Activated T-cell treated with anti-CD3 and anti-CD28 coated beads, Interleukin-2, amount 50 U/mL, for 1 hour (primary cell): Measurements from ENCODE around the gene STPG3.
A peak's percentile ranks its signal among the peaks of the same experiment; 100 is the strongest.

Experiments
- DNase-seq: peaks from one replicate; pipeline ENCODE4 v3.0.0-alpha.2; 2020

The STPG3 gene

DNA sequence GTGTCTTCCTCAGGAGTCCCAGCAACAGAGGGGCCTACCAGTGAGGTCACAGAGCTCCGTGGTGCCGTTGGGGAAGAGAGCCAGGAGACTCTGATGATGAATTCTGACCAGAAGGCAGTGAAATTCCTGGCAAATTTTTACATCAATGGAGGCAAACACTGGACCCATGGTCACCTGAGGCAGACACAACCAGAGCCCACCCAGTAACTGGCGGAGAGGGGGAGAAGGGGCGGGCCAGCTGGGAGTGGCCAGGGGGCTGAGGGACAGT lies at the start of gene STPG3:
TSS of gene STPG3 (plus strand) at position 93 of the 268 bp plus-strand sequence. CDS start at position 94, 1 bp downstream.
- DNase-seq, result no peak

DNA sequence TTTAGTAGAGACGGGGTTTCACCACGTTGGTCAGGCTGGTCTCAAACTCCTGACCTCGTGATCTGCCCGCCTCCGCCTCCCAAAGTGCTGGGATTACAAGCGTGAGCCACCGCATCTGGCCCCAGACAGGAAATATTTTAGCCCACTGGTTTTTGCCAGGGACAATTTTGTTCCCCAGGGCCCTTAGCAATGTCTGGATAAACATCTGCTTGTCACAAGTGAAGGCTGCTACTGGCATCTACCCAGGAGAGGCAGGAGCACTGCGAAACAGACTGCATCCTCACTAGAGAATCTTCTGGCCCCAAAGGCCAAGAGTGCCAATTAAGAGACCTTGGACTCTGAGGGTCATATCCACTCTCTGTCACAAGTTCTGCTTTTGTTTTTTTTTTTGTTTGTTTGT lies 48.1 kb upstream of the STPG3 start:
- no peak for DNase-seq

DNA sequence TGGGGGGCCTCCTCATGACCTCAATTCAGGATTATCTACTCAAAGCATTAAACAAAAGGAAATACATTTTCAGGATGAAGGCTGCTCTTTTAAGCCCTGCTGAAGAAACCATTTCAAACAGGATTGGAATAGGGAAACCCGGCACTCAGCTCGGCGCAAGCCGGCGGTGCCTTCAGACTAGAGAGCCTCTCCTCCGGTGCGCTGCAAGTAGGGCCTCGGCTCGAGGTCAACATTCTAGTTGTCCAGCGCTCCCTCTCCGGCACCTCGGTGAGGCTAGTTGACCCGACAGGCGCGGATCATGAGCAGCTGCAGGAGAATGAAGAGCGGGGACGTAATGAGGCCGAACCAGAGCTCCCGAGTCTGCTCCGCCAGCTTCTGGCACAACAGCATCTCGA lies 46.4 kb upstream of the STPG3 start:
- DNase-seq, result no peak

DNA sequence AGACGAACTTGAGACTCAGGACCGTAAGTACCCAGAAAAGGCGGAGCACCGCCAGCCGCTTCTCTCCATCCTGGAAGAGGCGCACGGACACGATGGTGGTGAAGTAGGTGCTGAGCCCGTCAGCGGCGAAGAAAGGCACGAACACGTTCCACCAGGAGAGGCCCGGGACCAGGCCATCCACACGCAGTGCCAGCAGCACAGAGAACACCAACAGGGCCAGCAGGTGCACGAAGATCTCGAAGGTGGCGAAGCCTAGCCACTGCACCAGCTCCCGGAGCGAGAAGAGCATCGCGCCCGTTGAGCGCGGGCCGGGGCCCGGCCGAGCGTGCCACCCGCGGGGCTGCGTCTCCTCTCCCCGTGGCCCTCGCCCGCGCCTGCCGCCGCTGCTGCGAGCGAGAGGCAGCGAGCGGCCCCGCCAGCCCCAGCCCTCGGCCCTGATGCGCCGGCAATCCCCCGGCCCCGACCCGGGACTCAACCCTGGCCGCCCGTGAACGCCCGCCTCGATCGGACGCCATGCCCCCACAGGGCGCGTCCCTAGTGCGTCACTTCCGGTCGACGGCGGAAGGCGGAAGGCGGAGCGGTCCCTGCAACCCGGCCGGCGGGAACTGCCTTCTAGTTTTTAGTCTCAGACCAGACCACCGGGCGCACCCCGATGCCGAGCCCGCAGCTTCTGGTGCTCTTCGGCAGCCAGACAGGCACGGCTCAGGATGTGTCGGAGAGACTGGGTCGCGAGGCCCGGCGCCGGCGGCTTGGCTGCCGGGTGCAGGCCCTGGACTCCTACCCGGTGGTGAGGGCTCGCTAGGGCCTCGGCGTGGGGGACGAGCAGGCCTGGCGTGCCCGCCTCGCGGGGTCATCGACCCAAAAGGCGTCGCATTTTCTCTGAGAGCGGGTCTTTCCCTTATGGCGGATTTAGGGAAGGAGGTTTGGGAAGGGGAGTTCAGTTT lies 45.7 kb upstream of the STPG3 start, which contains the start of the genes NDOR1 and TMEM203:
TSS of gene NDOR1 (plus strand) at position 575 of the 944 bp plus-strand sequence. CDS start at position 653, 78 bp downstream.
TSS of gene TMEM203 (minus strand) at position 523 of the 944 bp plus-strand sequence. CDS start at position 289, 234 bp downstream.
- peak; percentile 93 for DNase-seq

DNA sequence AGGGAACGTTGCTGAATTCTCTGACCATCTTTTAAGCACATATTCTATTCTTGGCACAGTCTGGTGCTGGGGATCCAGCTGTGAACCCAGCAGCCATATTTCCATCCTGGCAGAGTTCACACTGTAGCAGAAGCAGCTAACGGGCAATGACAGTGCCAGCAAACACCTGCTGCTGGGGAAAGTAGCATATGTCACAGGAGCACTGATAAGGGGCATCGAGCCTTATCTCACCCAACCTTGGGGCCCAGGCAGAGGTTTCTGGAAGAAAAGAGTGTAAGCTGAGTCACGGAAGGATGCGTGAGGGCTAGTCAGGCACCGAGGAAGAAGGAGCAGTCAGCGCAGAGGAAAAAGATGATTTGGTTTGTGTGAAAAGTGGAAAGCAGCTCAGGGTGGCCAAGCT lies 44.5 kb upstream of the STPG3 start:
- no peak for DNase-seq

DNA sequence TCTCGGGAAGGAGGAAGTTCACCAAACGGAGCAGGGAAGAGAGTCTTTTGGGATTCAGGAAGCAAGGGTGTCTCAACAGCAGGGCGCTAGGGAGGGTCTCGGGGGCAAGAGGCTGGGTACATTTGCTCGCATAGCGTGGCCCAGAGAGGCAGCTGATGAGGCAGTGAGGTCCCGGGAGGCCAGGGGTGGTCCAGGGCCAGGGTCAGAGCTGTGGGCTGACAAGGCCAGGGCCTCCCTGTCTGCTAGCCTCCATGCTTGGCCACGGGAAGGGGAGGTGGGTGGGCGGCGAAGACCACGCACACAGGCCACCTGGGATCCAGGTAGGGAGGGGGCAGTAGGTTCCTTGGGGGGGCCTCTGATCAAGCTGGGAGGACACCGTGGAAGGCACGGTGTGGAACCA lies 39.6 kb upstream of the STPG3 start:
- DNase-seq, result no peak

DNA sequence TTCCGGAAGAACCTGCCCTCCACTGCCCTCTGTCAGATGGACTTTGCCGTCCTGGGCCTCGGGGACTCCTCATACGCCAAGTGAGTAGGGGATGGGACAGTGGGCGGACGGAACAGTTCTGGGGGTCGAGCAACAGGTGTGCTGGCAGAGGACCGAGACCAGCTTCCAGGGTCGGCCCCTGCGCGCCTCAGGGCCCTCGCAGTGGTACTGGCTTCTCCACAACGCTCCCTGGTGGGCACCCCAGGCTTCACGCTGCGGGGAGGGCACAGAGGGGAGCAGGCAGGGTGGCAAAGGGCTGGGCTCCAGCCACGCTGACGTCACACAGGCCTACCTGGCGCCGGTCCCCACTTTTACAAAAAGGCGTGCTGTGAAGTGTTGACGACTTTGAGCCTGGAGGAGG lies 38.6 kb upstream of the STPG3 start:
- no peak for DNase-seq

DNA sequence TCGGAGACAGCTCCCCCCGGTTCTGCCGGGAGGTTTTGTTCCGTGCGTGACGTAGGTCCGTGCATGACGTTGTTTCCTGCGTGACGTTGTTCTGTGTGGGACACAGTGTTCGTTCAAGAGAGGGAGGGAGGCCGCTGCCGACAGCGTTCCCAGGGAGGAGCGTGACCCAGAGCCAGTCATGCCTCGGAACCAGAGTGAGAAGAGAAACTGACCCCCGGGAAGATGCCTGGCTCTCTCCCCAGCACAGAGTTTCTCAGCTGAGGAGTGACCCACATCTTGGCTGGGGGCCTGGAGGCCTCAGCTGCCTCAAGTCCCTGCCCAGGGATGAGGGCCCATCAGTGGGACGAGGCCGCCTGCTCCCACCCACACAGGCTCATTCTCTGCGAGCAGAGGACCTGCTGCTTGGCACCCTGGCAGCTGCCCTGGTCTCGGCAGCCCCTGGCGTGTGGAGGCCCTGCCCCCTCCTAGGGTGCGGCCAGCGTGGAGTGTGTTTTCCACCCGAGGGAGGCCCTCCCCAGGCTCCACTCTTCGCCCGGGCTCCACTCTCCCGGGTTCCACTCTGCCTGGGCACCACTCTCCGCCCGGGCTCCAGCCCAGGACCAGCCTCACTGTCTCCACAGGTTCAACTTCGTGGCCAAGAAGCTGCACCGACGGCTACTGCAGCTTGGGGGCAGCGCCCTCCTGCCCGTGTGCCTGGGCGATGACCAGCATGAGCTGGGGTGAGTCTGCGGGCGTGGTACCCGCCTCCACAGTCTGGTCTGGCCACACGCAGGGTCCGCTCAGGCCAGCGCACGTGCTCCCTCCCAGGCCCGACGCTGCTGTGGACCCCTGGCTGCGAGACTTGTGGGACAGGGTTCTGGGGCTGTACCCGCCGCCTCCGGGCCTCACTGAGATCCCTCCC lies 37.7 kb upstream of the STPG3 start:
- no peak for DNase-seq

DNA sequence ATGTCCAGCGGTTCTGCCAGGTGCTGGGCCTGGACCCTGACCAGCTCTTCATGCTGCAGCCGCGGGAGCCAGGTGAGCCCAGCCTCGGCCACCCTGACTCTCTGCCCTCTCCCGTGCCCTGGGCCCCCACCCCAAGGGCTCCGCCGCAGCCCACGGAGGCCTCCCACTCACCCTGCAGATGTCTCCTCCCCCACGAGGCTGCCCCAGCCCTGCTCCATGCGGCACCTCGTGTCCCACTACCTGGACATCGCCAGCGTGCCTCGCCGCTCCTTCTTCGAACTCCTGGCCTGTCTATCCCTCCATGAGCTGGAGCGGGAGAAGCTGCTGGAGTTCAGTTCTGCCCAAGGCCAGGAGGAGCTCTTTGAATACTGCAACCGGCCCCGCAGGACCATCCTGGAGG lies 36.5 kb upstream of the STPG3 start:
- DNase-seq, result no peak

DNA sequence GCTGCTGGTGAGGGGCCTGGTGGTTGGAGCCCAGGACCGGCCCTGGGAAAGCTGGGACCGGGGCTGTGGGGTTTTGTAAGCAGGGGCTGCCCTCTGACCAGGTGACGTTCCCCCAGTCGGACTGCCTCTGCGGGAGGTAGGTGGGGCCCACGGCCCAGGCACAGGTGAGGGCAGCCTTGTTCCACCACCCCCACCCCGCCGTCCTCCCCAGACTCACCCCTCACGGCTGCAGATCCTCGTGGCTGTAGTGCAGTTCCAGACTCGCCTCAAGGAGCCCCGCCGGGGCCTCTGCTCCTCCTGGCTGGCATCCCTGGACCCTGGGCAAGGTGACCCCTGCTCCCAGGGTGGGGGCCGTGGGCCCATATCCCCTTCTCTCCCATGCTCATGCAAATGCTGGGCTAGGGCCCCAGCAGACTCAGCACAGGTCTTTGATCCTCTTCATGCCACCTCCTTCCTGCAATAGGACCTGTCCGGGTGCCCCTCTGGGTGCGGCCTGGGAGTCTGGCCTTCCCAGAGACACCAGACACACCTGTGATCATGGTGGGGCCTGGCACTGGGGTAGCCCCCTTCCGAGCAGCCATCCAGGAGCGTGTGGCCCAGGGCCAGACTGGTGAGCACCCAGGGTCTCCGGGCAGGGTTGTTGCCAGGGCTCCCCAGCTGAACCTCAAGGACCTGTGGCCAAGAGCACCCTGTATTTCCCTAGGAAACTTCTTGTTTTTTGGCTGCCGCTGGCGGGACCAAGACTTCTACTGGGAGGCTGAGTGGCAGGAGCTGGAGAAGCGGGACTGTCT lies 35.7 kb upstream of the STPG3 start:
- DNase-seq, result no peak

DNA sequence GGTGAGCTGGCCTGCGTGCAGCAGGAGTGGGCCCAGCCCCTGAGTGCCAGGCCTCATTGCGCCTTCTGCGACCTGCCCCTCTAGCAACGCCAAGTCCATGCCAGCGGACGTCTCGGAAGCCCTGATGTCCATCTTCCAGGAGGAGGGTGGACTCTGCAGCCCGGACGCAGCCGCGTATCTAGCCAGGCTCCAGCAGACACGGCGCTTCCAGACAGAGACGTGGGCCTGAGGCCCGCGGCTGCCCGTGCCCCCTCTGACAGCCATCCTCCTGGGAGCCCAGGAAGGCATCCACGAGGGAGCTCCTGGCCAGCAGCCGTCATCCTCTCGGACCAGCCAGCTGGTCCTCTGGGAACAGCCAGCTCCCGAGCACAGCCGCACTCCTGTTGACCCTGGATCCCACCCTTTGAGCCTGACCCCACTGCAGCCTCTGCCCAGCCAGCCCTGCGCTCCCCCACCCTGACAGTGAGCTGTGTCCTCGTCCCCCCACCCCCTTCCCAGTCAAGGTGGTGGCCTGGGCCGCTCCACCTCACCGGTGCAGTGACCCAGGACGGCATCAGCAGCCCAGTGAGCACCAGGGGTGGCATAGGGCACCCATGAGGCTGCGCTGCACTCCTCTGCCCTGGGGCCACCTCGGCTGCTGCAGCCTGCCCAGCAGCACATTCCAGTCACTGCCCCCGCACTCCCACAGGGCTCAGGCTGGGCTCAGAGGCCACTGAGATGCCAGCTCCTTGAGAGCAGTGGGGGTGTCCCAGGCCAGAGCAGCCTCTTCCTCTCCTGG lies 34.7 kb upstream of the STPG3 start:
- no peak for DNase-seq

DNA sequence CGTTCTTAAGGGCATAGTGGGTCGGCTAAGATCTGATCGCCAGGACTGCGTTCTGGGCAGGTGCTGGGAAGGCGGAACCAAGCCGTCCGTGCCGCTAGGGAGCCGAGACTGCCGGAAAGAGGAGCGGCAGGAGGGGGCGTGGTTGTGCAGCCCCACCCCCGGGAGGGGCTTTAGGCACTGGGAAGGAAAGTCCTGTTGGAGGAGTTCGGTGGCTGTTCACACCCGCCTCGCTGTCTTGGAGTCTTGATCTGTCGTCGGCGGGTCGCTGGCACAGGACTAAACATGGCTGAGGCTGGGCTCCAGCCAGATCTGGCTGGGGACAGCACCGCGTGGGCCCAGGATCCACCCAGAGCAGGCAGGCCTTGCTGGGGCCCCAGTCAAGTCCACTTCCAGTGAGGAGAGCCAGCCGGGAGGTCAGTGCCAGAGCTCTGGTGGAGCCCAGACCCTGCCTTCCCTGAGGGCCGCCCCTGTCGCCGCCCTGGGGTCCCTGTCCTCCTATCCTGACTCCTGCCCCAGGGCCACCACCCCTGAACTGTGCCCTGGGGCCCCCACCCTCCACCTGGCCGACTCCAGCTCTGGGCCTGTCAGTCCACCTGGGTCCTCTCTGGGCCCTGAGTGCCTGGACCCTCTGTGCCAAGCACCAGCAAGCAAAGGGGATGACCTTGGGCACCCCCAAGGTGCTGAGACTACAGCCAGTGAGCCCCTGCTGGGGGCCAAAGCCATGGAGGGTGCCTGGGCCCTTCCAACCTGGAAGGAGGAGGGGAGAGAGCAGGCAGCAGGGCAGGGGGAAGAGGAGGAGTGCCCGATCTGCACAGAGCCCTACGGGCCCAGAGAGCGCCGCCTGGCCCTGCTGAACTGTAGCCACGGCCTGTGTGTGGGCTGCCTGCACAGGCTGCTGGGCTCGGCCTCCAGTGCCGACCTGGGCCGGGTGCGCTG lies 33.5 kb upstream of the STPG3 start:
- DNase-seq, result no peak

DNA sequence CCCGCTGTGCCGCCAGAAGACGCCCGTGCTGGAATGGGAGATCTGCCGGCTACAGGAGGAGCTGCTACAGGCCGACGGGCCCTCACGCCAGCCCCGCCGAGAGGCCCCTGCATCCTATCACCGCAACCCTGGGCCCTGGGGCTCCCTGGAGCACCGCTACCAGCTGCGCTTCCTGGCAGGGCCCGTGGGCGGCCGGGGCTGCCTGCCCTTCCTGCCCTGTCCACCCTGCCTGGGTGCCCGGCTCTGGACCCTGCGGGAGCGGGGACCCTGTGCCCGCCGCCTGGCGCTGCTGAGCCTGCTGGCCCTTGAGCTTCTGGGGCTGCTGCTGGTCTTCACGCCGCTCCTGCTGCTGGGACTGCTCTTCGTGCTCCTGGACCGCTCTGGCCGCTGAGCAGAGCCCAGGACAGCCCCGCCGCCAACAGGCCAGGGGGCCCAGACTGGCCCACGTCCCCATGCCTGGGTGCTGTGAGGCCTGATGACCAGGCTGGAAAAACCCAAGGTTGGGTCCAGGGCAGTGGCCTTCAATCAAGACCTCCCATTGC lies 32.8 kb upstream of the STPG3 start:
- DNase-seq, result no peak

DNA sequence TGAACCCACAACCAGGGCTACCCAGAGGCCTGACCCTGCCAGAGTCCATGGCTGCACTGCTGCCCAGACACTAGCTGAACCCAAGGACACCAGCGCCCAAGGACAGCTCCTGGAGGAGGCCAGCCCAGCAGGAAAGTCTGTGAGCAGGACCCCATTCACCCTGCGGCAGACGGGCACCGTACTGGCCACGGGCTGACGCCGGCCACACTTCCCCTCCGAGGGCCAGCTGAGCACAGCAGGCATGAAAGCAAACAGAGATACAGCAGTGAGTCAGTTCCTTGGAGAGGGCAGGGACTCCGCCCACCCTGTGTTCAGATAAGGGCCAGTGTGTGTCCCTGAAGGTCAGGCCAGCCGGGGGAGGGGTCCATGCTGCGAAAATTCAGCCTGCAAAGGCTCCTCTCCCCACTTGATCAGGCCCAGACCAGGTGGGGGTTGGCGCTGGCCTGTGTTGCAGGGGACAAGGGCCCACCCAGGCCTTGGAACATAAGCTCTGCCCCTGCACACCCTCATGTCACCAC lies 32.3 kb upstream of the STPG3 start:
- no peak for DNase-seq

DNA sequence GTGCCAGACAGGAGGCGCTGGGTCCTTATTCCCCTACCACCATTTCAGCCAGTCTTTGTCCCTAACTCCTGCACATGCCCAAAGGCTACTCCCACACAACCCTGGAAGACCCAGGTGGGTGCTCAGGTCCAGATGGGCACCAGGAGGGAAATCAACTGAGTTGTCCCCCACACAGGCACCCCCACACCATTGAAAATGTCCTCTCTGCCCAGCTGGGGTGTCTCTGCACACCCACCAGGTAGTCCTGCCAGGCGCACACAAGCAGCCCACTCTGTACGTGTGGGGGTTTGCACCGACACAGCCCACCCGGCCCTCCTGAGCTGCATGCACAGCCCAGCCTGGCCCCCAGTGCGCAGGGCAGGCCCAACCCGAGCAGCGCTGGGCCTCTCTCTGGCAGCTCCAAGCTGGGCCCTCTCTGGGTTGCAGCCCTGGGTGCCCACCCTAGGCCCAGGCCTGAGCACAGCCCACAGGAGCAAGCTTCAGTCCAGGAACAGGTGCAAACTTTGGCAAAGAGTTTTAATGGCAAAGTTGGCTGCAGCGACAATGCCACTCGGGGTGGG lies 31.2 kb upstream of the STPG3 start:
- DNase-seq, result no peak

DNA sequence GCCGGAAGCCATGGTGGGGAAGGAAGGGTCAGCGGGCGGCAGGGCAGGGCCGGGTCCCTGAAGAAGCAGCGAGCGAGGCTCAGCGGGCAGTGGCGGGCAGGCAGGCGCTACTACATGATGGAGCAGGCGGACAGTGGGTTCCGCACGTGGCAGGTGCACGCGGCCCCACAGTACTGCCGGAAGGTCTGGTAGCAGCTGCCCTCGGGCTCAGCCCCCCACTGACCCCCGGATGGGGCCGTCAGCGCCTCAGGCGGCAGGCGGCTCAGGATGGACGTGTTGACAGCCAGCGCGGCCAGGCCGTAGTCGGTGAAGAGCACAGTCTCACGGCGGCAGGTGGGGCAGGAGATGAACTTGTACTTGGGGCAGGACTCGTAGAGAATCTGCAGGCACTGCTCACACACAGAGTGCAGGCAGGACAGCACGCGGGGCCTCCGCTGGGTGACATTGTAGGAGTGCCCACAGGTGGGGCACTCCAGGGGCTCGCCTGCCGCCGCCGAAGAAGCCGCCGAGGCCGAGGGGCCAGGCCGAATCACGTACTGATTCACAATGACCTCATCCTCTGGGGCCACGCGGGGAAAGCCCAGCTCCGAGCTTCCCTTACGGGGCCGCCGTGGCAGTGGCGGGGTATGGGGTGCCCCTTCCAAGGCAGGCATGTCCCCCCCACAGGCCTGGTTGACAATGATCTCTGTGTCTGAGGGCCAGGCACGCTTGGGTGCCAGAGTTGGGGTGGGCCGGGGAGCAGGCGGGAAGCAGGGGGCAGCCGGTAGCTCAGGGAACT lies 30.6 kb upstream of the STPG3 start:
- DNase-seq, result no peak

DNA sequence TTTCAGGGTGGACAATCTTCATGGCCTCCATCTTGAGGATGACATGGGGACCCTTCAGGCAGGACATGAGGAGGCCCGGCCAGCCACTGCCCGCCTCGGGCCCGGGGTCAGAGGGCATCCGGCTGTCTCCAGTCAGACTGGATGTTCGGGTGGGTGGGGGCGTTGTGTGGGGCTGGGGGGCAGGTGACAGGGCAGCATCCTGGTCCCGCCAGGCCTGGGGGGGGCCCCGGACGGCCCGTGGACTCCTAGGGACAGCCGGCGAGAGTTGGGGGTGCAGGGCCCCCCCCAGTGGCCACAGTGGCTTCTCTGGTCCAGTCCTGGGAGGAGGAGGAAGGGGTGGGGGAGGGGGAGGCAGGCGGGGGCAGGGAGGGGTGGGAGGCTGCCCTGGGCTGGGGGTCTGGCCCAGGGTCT lies 30.0 kb upstream of the STPG3 start:
- DNase-seq, result no peak

DNA sequence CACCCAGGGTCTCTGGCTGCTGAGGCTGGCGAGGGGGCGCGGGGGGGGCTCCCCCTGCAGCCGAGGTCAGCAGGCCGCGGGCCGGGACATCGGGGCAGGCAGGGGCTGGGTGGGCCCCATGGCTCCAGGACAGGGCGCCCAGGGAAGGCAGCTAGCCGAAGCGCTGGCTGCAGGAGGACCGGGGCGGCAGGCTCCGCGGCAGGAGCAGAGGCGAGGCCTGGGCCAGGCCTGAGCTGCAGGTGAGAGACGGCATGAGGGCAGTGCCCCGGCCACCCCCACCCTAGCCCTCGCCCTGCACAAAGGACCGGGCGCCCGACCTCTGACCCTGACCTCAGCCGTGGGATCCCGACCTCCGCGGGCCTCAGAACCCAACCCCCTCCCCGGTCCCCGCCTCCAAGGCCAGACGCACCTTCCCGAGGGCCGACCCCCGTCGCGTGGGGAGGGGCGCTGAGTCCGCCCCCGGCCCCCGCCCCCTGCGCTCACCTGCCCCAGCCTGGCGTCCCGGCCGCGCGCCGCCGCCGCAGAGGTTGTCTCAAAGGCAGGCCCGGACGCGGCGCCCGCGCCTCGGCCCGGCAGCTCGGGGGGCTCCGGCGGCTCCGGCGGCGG lies 29.5 kb upstream of the STPG3 start:
- no peak for DNase-seq
